IPS-20b (cell line): ENCODE measurements around the gene FOXO6.

Experiments used
- H3K27ac ChIP-seq: one replicate; pipeline ENCODE4 v1.5.1; 2013; ENCODE audit warnings: low read length
- H3K27me3 ChIP-seq: 2 replicates; pipeline ENCODE4 v1.6.1; 2013; ENCODE audit warnings: mild to moderate bottlenecking, low read length, inconsistent platforms; ENCODE audit not compliant: insufficient read depth
- H3K36me3 ChIP-seq: 2 replicates; pipeline ENCODE4 v1.6.1; 2013; ENCODE audit warnings: low read depth, mild to moderate bottlenecking, inconsistent platforms, low read length, moderate library complexity; ENCODE audit not compliant: insufficient read depth
- H3K4me1 ChIP-seq: 2 replicates; pipeline ENCODE4 v1.6.1; 2013; ENCODE audit warnings: mild to moderate bottlenecking, control low read depth, inconsistent platforms, low read length, moderate library complexity; ENCODE audit not compliant: insufficient read depth
- H3K4me3 ChIP-seq: 2 replicates; pipeline ENCODE4 v1.5.1; 2013; ENCODE audit warnings: mild to moderate bottlenecking, low read length, inconsistent platforms
- H3K9ac ChIP-seq: 2 replicates; pipeline ENCODE4 v1.6.1; 2013; ENCODE audit warnings: low read depth, mild to moderate bottlenecking, inconsistent platforms, low read length, moderate library complexity
- H3K9me3 ChIP-seq: 2 replicates; pipeline ENCODE4 v1.6.1; 2013; ENCODE audit warnings: mild to moderate bottlenecking, low read depth, low read length, inconsistent platforms; ENCODE audit not compliant: insufficient read depth

Gene FOXO6

GRCh38 chr1:41360786-41361494 is at the start of gene FOXO6:
TSS of gene FOXO6 (plus strand) at chr1:41361434.
- Histone ChIP-seq H3K4me1 (peaks cover 16% of the 10 kb centered on the region), H3K9ac (no peak within 1 kb of the TSS), H3K4me3 (peak within 1 kb of the TSS; percentile 60), H3K27me3 (peaks cover 67% of the 10 kb centered on the region), H3K27ac (no peak within 1 kb of the TSS), H3K9me3 (no peaks in the 10 kb centered on the region), H3K36me3 (no peaks in the 10 kb centered on the region)

GRCh38 chr1:41312991-41313645 is 48.1 kb upstream of the FOXO6 start:
- Histone ChIP-seq H3K9ac (no peak overlapping the region), H3K4me1 (peaks cover 5% of the 10 kb centered on the region; the same call in 1 of the 2 replicates), H3K27ac (no peak overlapping the region), H3K4me3 (no peak overlapping the region), H3K9me3 (peaks cover 2% of the 10 kb centered on the region), H3K27me3 (peaks cover 11% of the 10 kb centered on the region; the same call in 1 of the 2 replicates), H3K36me3 (no peaks in the 10 kb centered on the region)

DNA sequence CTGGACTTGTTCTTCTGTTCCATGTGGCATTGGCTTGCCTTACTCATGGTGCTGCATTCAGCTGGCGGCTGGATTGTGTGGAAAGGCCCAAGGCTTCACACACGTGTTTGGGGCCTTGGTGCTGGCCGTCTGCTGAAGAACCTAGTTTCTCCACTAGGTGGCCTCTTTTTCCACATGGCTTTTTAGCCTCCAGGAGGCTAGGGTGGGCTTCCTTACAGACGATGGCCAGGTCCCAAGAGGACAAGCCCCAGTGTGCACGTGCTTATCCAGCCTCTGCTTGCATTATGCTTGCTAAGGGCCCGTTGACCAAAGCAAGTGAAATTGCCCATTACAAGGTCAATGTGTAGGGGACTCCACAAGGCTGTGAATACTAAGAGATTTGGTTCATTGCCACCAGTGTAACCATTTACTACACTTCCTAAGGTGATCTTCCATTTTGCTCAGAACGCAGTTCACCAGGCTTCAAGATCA is 47.5 kb upstream of the FOXO6 start:
- Histone ChIP-seq H3K4me1 (peaks cover 5% of the 10 kb centered on the region; the same call in 1 of the 2 replicates), H3K4me3 (no peak overlapping the region), H3K27me3 (peaks cover 11% of the 10 kb centered on the region; the same call in 1 of the 2 replicates), H3K9me3 (no peaks in the 10 kb centered on the region), H3K36me3 (no peaks in the 10 kb centered on the region), H3K27ac (no peak overlapping the region), H3K9ac (no peak overlapping the region)

DNA sequence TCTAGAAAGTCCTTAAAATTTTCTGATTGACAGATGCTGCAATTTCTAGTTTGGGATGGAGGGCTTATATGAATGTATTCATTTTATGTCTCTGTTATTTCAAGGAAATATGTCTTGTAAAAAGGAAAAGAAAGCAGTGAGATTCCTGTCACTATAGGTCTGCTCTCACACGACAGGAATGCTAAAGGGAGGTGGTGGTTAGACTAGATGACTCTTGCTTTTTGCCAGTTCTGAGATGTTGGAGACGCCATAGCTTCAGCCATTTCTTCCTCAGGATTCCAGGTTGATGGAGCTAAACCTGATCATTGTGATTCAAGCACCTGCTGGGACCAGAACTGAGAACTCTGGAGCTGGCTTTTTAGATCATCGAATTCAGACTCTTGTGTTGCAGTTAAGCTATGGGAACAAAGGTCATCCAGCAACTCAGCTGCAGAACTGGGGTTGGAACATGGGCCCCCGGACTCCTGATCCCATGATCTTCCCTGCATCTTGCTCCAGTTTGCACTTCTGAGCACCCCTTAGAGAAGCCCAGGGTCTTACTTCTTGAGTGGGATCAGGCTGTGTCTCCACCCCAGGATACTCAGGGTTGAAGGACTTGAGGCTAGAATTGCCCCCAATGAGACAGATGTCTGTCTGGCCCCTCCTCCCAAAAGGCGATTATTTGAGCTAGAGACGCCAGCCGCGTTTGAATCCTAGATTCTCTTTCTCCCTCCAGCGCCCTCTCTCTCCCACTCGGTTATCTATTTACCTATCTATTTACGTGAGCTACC is 46.7 kb upstream of the FOXO6 start:
- Histone ChIP-seq H3K27me3 (peaks cover 11% of the 10 kb centered on the region; the same call in 1 of the 2 replicates), H3K9me3 (no peaks in the 10 kb centered on the region), H3K9ac (no peak overlapping the region), H3K27ac (no peak overlapping the region), H3K4me1 (peaks cover 5% of the 10 kb centered on the region; the same call in 1 of the 2 replicates), H3K36me3 (no peaks in the 10 kb centered on the region), H3K4me3 (no peak overlapping the region)

- Histone ChIP-seq H3K9me3 (no peaks in the 10 kb centered on the region), H3K9ac (no peak overlapping the region)
Observed at GRCh38 chr1:41315146-41315822, 46.0 kb upstream of the FOXO6 start.

DNA sequence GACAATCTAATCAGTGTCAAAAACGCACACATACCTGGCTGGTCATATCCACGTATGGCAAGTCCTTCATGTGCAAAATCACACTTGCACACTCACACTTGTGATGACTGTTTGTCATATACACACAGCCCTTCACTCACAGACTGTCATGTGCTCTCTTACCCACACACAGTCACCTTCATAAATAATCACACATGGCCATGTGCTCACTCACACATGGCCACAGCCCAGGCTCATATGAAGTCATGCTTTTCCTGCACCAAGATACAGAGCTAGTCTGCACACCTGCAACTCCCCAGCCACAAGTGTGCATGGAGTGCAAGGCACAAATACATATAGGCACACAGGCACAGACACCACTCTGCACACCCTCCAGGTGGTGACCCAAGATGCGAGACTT is 45.4 kb upstream of the FOXO6 start:
- Histone ChIP-seq H3K9ac (no peak overlapping the region), H3K27ac (no peak overlapping the region), H3K9me3 (no peaks in the 10 kb centered on the region), H3K27me3 (peaks cover 11% of the 10 kb centered on the region; the same call in 1 of the 2 replicates), H3K36me3 (no peaks in the 10 kb centered on the region), H3K4me3 (no peak overlapping the region), H3K4me1 (peaks cover 11% of the 10 kb centered on the region; the same call in 1 of the 2 replicates)

More at GRCh38 chr1:41315146-41315822, 46.0 kb upstream of the FOXO6 start:
- H3K36me3 ChIP-seq, result no peaks in the 10 kb centered on the region
- peaks cover 9% of the 10 kb centered on the region; the same call in 1 of the 2 replicates for H3K4me1 ChIP-seq
- H3K27me3 ChIP-seq, result peaks cover 11% of the 10 kb centered on the region; the same call in 1 of the 2 replicates
- no peak overlapping the region for H3K4me3 ChIP-seq
- no peak overlapping the region for H3K27ac ChIP-seq

DNA sequence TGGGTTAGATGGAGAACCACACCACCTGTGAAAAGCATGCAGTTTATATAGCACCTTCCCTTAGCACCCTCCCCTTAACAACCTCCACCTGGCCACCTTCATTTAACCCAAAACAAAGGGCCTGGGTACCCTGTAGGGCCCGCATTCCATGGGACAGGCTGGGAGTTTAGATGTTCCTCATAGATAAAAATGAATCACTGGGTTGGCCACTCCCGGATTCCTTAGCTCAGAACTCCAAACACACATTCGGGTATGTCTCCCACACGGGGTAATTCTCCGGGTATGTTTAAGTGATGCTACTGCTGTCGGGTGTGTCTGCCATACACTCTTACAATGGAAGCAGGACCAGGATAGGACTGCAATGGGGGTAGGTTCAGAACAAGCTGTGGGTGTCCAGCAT is 43.9 kb upstream of the FOXO6 start:
- Histone ChIP-seq H3K4me3 (no peak overlapping the region), H3K27me3 (peaks cover 11% of the 10 kb centered on the region; the same call in 1 of the 2 replicates), H3K36me3 (no peaks in the 10 kb centered on the region), H3K4me1 (peaks cover 11% of the 10 kb centered on the region; the same call in 1 of the 2 replicates), H3K9me3 (no peaks in the 10 kb centered on the region), H3K27ac (no peak overlapping the region), H3K9ac (no peak overlapping the region)

DNA sequence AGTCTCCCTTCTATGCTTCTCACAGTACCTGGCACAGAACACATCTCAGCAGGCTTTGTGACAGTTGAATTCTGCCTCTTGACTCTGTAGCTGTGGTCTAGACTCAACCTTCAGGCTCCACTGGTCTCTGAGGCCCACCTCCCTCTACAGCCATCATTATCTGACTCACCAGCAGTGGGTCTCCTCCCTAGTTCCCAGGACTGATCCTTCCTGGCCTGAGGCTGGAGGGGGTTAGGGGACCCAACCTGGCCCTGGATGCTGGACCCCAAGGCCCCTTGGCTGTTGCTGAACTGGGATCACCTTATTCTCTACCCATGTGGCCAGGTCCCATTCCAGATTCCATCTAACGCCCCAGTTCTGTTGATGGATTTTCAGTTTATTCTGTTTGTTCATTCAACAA is 43.1 kb upstream of the FOXO6 start:
- H3K4me1 ChIP-seq, result peaks cover 11% of the 10 kb centered on the region; the same call in 1 of the 2 replicates

DNA sequence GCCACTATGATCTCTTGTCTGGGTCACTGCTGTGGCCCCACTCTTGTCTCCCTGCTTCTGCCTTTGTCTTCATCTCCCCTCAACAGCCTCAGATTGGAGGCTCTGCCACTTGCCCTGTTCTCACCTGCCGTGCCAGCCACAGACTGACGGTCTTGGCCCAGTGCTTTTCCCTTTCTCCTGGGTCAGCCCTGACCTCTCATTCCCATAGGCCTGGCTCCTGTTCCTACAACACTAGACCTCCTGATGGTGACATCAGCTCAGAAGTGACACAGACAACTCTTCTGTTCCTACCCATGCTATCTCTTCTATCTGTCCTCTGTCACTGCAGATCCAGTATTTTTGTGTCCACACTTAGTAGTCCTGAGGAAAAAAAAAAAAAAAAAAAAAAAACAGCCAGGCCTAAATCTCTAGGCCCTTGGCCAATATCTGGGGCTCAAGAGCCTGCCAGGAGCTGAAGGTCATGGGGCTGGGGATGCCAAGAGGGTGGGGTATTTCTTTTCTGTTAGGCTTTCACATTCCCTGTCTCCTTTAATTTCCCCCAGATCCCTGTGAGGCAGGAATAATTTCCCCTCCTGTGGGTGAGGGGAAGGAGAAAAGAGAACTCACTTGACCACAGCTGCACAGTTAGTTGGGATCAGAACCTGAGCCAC is 42.0 kb upstream of the FOXO6 start:
- Histone ChIP-seq H3K27ac (no peak overlapping the region), H3K27me3 (peaks cover 6% of the 10 kb centered on the region; the same call in 1 of the 2 replicates), H3K4me3 (no peak overlapping the region), H3K4me1 (peaks cover 11% of the 10 kb centered on the region; the same call in 1 of the 2 replicates), H3K9me3 (no peaks in the 10 kb centered on the region), H3K36me3 (no peaks in the 10 kb centered on the region), H3K9ac (no peak overlapping the region)

More for the DNA sequence above, 43.1 kb upstream of the FOXO6 start:
- peaks cover 11% of the 10 kb centered on the region; the same call in 1 of the 2 replicates for H3K27me3 ChIP-seq
- H3K27ac ChIP-seq, result no peak overlapping the region
- no peaks in the 10 kb centered on the region for H3K9me3 ChIP-seq
- no peak overlapping the region for H3K9ac ChIP-seq
- H3K36me3 ChIP-seq, result no peaks in the 10 kb centered on the region
- H3K4me3 ChIP-seq, result no peak overlapping the region

DNA sequence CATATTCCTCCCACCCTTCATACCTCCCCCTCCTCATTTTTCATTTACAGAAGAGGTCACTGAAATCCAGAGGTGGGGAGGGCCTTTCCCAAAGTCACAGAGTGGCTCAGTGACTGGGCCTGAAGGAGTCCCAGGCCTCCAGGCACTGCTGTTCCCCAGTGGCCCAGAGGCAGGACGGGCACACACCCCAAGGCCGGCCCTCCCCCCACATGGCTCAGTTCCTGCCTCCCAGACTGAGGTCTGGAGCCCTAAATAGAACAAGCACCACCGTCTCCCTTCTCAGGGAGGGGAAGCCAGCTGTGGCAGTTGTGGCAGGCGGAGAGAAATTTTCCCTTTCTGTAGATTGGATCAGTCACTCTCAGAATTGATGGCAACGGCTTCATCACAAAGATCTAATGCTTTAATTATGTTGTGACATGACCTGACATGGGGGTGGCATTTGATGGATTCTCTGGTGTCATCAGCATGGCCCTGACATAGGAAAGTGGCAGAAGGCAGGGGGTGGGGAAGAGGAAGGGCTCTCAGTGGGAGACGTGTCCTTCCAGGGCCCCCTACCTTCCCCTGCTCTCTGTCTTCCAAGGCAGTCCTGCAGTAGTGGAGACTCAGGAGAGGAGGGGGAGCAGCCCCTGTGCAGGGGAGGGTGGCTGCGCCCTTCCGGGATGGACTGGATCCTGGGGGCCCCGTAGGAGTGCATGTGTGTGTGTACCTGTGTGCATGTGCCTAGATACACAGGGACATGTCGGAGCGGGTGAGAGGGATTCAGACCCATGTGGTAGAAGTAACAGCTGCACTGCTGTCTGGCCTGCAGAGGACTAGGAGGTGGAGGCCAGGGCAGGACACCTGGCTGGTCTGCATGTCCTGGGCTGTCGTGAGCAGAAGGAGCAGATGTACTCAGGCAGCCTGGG is 41.2 kb upstream of the FOXO6 start:
- H3K36me3 ChIP-seq, result no peaks in the 10 kb centered on the region
- H3K9me3 ChIP-seq, result no peaks in the 10 kb centered on the region
- no peak overlapping the region for H3K27ac ChIP-seq
- no peak overlapping the region for H3K9ac ChIP-seq
- no peak overlapping the region for H3K4me3 ChIP-seq
- peaks cover 6% of the 10 kb centered on the region; the same call in 1 of the 2 replicates for H3K4me1 ChIP-seq
- no peaks in the 10 kb centered on the region for H3K27me3 ChIP-seq
